C4-2B (cell line): ENCODE data around the gene CCDC171.
A peak's percentile ranks its signal among the peaks of the same experiment; 100 is the strongest.
"Not testable (repeated sequence)": the region's sequence is repeated elsewhere in the genome, so short reads cannot be mapped to it uniquely, and the experiment has no call there.

Source experiments
- H3K27ac ChIP-seq: fragments of 450-650 bp; 2 replicates; pipeline ENCODE4 v1.5.1; 2017
- CTCF ChIP-seq: fragments of 450-650 bp; conservative IDR thresholded peaks from 2 replicates; pipeline ENCODE4 v1.5.1; 2017; ENCODE audit warnings: mild to moderate bottlenecking
- ZFX ChIP-seq: fragments of 450-650 bp; IDR thresholded peaks from 2 replicates; pipeline ENCODE4 v1.6.1; 2017

The CCDC171 gene

GRCh38 chr9:15570769-15571168, 17.9 kb downstream of the CCDC171 start:
- TF ChIP-seq CTCF = no peak
- no peak for TF ChIP-seq ZFX

GRCh38 chr9:15572200-15572770, 19.4 kb downstream of the CCDC171 start:
- no peak overlapping the region for H3K27ac ChIP-seq
- TF ChIP-seq ZFX = no peak
- TF ChIP-seq CTCF = no peak

More at GRCh38 chr9:15570769-15571168, 17.9 kb downstream of the CCDC171 start:
- no peak overlapping the region for H3K27ac ChIP-seq

GRCh38 chr9:15576350-15577050, 23.7 kb downstream of the CCDC171 start:
- no peak for TF ChIP-seq ZFX

GRCh38 chr9:15578714-15579113, 25.9 kb downstream of the CCDC171 start:
- no peak overlapping the region for H3K27ac ChIP-seq
- no peak for TF ChIP-seq CTCF
- no peak for TF ChIP-seq ZFX

More at GRCh38 chr9:15576350-15577050, 23.7 kb downstream of the CCDC171 start:
- H3K27ac ChIP-seq = peak overlapping the region; percentile 36; the same call in 1 of the 2 replicates

- no peak overlapping the region for H3K27ac ChIP-seq
- TF ChIP-seq CTCF = no peak
- no peak for TF ChIP-seq ZFX
Observed at GRCh38 chr9:15584379-15584778, 31.5 kb downstream of the CCDC171 start.

GRCh38 chr9:15592317-15592716, 39.5 kb downstream of the CCDC171 start:
- no peak overlapping the region for H3K27ac ChIP-seq
- TF ChIP-seq CTCF (no peak), ZFX (no peak)

- H3K27ac ChIP-seq = not testable (repeated sequence)
Observed at GRCh38 chr9:15592940-15593339, 40.1 kb downstream of the CCDC171 start.

- H3K27ac ChIP-seq = not testable (repeated sequence)
Observed at GRCh38 chr9:15600666-15601330, 48.0 kb downstream of the CCDC171 start.
